ENCODE results near the gene NPLOC4.

NPLOC4 gene

DNA sequence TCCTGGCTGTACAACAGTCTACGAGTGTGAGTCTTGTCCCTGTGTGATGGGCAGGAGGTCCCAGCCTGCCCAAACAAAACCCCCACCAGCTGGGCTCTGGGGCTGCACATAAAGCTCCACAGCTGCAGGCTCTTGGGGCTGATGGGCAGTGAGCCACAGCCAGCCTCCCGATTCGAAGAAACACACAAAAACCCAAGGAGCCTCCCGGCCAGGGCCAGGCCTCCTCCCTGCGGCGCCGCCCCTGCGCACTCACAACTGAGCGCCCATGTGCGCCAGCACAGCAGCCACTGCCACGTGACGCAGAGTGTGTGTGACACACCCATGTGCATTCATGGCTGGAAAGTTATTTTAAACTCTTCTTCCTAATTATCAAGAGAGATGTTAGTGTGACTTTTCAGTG is 54.2 kb downstream of the NPLOC4 start:
- no peak for DNase-seq

DNA sequence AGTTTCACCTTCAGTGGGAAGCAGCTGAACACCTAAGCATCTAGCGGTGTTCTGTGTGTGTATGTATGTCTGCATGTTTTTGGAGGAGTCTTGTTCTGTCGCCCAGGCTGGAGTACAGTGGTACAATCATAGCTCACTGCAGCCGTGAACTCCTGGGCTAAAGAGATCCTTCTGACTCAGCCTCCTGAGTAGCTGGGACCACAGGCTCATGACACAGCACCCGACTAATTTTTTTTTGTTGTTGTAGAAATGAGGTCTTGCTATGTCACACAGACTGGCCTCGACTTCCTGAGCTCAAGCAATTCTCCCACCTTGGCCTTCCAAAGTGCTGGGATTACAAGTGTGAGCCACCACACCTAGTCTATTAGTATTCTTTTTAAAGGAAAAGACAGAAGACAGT is 54.6 kb downstream of the NPLOC4 start:
- no peak for DNase-seq

DNA sequence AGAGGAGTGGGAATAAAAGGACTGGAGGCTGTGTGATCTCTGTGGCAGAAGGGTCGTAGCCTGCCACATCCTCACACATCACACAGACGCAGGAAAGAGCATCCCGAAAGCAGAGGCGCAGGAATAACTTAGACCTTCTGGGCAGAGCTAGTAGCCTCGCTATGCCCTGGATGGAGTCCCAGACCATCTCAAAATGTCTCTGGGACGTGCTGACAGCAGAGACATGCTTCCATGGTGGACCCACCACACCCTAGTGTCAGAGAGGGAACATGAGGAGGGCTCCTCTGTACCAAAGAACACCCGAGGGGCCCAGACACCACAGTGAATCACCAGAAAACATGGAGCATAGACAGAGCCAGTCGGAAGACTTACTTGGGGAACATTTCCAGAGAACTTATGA is 55.2 kb downstream of the NPLOC4 start:
- no peak for DNase-seq

DNA sequence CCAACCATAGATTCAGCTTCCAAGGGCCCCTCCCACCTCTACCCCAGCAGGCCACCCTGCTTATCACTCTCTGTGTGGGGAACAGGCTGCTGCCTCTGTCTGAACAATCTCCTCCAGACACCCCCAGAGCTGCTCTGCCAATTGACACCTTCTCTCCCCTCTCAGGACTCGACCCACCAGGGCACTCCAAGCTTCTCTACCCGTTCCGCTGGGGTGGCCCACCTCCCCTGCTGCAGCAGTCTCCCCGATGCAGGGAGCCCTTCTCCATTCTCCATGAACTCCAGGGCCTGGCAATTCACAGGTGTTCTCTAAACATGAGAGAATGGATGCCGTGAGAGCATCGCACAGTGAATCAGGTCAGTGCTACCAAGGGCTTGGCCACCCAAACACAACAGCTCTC is 56.4 kb downstream of the NPLOC4 start:
- DNase-seq: no peak

GRCh38 chr17:81579821-81580321 is 57.0 kb downstream of the NPLOC4 start:
- DNase-seq: no peak

DNA sequence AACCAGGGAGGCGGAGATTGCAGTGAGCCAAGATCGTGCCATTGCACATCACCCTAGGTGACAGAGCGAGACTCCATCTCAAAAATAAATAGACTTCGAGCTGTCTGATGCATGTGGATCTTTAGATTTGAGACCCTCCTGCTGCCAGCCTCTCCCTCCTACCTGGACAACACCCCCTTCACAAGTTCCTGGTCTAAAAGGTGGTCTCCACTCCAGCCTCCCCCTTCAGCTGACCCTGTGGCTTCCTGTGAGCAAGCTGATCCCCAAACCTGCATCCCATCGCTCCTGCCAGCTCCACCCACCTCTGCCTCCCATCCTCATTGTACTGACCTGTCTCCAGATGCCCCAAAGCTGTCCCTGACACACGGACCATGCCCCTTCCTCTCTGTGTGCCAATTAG is 57.6 kb downstream of the NPLOC4 start:
- no peak for DNase-seq

DNA sequence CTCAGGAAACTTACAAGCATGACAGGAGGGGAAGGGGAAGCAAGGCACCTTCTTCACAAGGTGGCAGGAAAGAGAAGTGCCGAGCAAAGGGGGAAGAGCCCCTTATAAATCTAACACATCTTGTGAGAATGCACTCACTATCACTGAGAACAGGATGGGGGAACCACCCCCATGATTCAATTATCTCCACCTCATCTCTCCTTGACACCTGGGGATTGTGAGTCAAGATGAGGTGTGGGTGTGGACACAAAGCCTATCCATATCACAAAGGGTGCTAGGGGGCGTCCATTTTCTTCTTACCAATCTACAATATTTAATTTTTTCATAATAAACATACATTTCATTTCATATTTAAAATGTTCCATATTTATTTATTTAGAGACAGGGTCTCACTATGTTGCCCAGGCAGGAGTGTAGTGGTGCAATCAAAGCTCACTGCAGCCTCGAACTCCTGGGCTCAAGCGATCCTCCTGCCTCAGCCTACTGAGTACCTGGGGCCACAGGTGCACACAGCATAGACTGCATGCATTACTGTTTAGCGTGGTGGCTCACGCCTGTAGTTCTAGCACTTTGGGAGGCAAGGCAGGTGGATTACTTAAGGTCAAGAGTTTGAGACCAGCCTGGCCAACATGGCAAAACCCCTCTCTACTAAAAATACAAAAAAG is 58.2 kb downstream of the NPLOC4 start:
- no peak for DNase-seq

- no peak for DNase-seq
Observed at GRCh38 chr17:81578038-81578441, 58.9 kb downstream of the NPLOC4 start.

GRCh38 chr17:81577278-81578000 is 59.5 kb downstream of the NPLOC4 start:
- no peak for DNase-seq

- no peak for DNase-seq
Observed at GRCh38 chr17:81576621-81577277, 60.2 kb downstream of the NPLOC4 start.

DNA sequence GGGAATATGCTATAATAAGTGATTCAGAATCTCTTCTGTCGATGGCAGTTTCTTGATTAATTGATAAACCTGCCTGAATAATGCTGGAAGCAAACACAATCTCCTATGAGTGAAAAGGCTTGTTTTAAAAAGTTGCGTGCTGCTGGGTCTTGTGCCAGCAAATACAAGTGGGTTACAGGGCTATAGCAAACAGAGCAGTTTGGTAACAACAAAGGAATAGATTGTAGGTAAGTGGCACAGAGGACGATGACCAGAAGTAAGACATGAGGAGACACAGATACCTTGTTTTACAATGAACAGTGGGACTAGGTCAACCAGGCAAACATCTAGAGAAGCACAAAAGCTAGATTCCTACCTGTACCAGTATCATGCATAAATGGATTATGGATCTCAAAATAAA is 61.1 kb downstream of the NPLOC4 start:
- DNase-seq: no peak

DNA sequence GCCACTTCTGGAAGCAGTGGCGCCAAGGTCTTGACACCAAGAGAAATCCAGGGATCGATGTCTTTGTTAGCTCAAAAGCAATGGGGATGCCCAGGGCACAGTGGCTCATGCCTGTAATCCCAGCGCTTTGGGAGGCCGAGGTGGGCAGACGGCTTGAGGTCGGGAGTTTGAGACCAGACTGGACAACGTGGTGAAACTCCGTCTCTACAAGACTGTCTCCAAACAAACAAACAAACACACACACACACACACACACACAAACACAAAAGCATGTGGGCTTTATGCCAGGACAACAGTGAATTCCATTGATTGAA is 62.3 kb downstream of the NPLOC4 start:
- no peak for DNase-seq

DNA sequence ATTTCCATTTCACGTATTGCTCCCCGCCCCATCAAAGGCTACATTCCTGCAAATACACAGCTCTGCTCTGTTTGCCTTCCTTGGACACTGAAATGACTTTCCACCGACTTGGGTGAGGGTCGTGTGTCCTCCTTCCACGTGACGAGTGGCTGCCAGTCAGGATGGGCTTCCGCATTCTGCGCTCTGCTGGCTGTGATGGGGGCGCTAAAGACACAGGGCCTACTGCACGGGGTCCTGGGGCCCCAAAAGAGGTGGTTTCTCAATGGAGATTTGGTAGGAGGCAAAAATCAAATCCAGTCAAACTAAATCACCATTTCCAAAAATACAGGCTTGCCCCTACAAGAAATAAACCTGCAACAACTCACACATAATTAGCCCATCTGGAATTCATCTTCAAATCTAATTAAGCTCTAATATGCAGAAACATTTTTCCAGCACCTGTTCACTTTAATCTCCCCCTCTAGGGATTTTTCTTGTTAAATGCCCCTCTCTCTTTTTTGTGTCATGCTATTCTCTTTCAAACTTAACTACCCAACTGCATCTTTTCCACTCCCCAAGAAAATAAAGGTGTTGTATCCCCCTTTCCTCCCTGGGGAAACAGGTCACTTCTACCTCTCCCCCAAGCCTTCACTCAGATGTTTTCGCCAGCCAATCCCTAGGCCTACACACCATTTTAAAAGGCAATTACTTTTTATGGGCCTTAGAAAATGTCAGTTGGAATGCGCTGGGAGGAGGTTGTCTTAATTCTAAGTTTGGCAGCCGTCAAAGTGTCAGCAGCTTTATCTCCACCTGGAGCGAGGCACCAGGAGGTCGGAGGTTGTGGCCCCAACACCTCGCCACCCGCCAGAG is 62.9 kb downstream of the NPLOC4 start:
- no peak for DNase-seq

DNA sequence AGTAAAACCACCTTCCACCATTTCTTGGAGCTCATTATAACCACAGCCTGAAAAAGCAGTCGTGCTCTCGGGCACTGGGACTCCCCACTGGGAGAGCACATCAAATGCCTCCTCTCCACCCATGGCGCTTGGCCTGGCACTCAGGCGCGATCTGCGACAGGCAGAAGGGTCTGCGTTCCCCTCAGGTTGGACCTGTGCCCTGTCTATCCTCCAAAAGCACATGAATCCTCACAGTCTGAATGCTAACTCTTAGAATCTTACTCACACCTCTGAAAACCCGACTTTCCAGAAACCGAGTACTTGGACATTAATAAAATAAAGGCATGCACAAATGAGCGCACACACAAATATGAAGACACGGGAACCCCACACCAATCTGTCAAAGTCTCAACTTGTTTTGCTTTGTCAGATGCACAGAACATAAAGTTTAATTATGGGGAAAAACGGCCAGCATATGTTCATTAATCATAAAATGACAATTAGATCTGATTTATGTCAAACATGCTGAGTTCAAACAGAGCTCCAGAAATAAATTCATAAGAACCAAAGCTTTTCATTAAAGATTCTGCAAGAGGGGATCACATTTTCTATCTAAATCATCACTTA is 64.2 kb downstream of the NPLOC4 start:
- no peak for DNase-seq

GRCh38 chr17:81570964-81571363 is 65.9 kb downstream of the NPLOC4 start:
- no peak for DNase-seq

DNA sequence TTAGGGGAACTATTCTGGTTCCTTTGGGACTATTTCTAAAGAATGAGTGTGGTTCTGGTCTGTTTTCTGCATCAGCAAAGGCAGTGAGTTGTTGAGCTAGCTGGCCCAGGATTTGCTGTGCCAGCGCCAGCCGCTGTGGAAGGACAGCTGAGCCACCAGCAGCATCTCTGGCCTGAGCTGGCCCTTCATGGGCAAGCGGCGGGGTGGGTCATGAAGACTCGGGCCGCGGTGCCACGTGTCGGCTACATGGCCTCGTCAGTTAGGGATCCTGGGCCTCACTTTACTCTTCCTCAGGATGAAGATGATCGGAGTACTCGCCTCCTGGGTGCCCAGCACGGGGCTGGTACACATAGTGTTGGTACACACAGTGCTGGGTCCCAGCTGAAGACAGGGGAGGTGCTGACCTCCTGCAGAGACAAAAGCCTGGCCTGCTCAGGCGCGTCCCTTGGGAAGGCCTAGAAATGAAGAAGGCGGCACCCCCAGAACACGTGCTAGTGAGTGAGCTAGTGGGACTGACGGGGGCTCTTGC is 66.9 kb downstream of the NPLOC4 start:
- no peak for DNase-seq

DNA sequence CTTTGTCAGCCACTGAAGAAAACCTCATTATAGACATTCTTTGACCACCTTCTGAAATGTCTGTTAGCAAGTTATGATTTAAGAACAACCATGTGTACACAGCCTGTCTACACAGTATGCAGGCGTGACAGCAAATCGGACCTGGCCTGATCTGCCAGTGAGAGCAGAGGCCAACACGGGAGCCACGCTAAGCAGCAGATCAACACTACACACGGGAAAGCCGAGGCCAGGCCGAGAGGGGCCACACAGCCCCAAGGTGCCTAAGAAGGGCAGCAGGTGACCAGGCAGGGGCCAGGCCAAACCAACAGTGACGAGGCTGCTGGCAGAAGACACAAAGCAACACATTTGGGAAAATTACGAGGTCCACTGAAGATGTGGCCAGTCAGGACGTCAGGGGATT is 68.5 kb downstream of the NPLOC4 start:
- DNase-seq: no peak

GRCh38 chr17:81567191-81567590 is 69.7 kb downstream of the NPLOC4 start:
- no peak for DNase-seq

- DNase-seq: no peak
Observed at GRCh38 chr17:81566461-81567126, 70.3 kb downstream of the NPLOC4 start.

DNA sequence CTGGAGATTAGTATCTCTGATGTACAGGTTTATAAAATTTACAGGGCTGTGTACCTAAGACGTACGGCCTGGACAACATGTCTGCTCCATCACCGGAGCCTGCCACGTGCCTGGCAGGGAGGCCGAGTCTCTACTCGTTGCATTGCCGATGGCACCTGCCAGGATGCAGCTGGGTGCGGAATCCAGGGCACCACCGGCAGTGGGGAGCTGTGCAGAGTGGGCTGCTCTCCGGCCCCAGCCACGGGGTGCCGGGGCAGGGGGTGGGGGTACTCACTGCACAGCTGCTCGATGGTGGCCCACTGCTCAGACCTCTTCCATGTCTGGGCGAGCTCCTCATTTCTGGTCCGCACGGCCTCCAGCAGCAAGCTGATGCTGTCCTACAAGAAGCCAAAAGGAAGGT is 71.7 kb downstream of the NPLOC4 start:
- no peak for DNase-seq

DNA sequence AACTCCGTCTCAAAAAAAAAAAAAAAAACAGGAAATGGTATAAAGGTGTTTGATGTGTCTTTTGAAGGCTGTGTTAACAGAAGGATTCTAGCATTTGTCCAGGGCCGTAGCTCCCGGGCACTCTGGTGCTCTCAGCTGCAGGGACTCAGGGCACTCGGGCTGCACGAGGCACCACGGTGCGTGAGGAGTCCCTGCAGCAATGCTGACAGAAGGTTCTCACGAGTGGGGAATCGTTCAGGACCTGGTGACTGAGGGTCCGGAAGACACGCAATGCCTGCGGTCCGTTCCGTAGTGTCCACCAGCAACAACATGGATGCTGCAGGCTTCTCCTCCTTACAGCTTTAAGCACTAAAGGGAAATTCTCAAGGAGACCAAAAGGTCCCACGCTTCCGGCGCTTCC is 72.1 kb downstream of the NPLOC4 start:
- DNase-seq: no peak

Data from stimulated activated CD4-positive, alpha-beta T cell treated with anti-CD3 and anti-CD28 coated beads, Interleukin-2, amount 100 ng/mL, for 24 hours (primary cell).